Raji (cell line): ENCODE measurements around the gene SYNE2.

Source experiments
- POLR2A ChIP-seq: IDR thresholded peaks from 2 replicates; pipeline ENCODE4 v1.6.1; 2011; ENCODE audit warnings: low read depth, low read length, control low read depth; ENCODE audit not compliant: insufficient read depth

Gene SYNE2

GRCh38 chr14:64235652-64236640 lies 383.1 kb downstream of the SYNE2 start:
- peak; percentile 51; the same call in 1 of the 2 replicates for TF ChIP-seq POLR2A

- no peak for TF ChIP-seq POLR2A
Measured at GRCh38 chr14:64238049-64238448, 385.2 kb downstream of the SYNE2 start.

- no peak for TF ChIP-seq POLR2A
Measured at GRCh38 chr14:64238631-64239030, 385.8 kb downstream of the SYNE2 start.

- no peak for TF ChIP-seq POLR2A
Measured at GRCh38 chr14:64244279-64244678, 391.5 kb downstream of the SYNE2 start.

GRCh38 chr14:64245491-64245890 lies 392.7 kb downstream of the SYNE2 start:
- TF ChIP-seq POLR2A = no peak

- TF ChIP-seq POLR2A = no peak
Measured at GRCh38 chr14:64246688-64247087, 393.9 kb downstream of the SYNE2 start.

- TF ChIP-seq POLR2A = no peak
Measured at GRCh38 chr14:64247195-64247594, 394.4 kb downstream of the SYNE2 start.

GRCh38 chr14:64248689-64249088 lies 395.9 kb downstream of the SYNE2 start:
- TF ChIP-seq POLR2A = no peak

- no peak for TF ChIP-seq POLR2A
Measured at GRCh38 chr14:64249363-64249762, 396.6 kb downstream of the SYNE2 start.

- TF ChIP-seq POLR2A = no peak
Measured at GRCh38 chr14:64253672-64254071, 400.9 kb downstream of the SYNE2 start.

- TF ChIP-seq POLR2A = no peak
Measured at GRCh38 chr14:64255756-64256155, 403.0 kb downstream of the SYNE2 start.

- no peak for TF ChIP-seq POLR2A
Measured at GRCh38 chr14:64260418-64260817, 407.6 kb downstream of the SYNE2 start.

GRCh38 chr14:64265222-64265621 lies 412.4 kb downstream of the SYNE2 start:
- TF ChIP-seq POLR2A = no peak

GRCh38 chr14:64266239-64266638 lies 413.4 kb downstream of the SYNE2 start:
- TF ChIP-seq POLR2A = no peak

GRCh38 chr14:64272019-64272418 lies 419.2 kb downstream of the SYNE2 start:
- TF ChIP-seq POLR2A = no peak
